K562 (cell line): ENCODE measurements around the gene PSMD8. TPM values are rescaled to one million over a fixed set of nuclear protein-coding genes. Genes with fewer than 3 reads are reported as not detected.

Source experiments
- ATAC-seq: fragments of 200-7000 bp; cut with Tn5 transposase; 3 replicates; pipeline ENCODE4 v1.9.1; 2020; ENCODE audit warnings: moderate library complexity
- BruUV-seq: library from RNA; stranded (reverse); fragments of 400-500 nt; replicated peaks from 2 replicates; lab custom pipeline; 2021; lab: Mats Ljungman, UMichigan
- CTCF ChIA-PET: fragments of 300-600 bp; formaldehyde crosslinking; extraction: SDS; loops from one replicate; lab custom pipeline; 2021; ENCODE audit warnings: low intra/inter-chr PET ratio; lab: Yijun Ruan, JAX
- POLR2A ChIA-PET: fragments of 300-600, 350-650 bp; sonication (Branson Sonifier 250); formaldehyde crosslinking; extraction: SDS; loops from one replicate; lab custom pipeline; 2021; ENCODE audit warnings: antibody characterized with exemption, inconsistent platforms; lab: Yijun Ruan, JAX
- DNase-seq, 4 experiments: peaks; one replicate each; pipeline versions ENCODE4 v3.0.0 to v3.0.0-alpha.2; 2011 to 2018; ENCODE audit warnings: low spot score in 3 of 4, mixed read lengths in 3 of 4; ENCODE audit errors: extremely low read depth in 1 of 4
- FAIRE-seq: peaks from 2 replicates; lab custom pipeline; 2011; peaks lifted over from hg19 to GRCh38; lab: Jason Lieb, UNC
- H2AFZ ChIP-seq: 2 replicates; pipeline ENCODE4 v1.6.0; 2011; ENCODE audit warnings: low read depth, low read length, control low read depth, inconsistent platforms
- H3K27ac ChIP-seq: fragments of 200-600 bp; 3 replicates; pipeline ENCODE4 v1.8.0; 2011; ENCODE audit warnings: low read depth, mild to moderate bottlenecking, control low read depth, inconsistent platforms, low read length, moderate library complexity, mixed read lengths; ENCODE audit errors: extremely low read depth
- H3K27me3 ChIP-seq, 2 experiments: fragments of 300-600 bp in 1 of 2; 2 replicates in 1 of 2; 3 replicates in 1 of 2; pipeline versions ENCODE4 v1.6.0 to v1.8.0; 2011; ENCODE audit warnings: inconsistent platforms in 2 of 2, low read length in 2 of 2, mild to moderate bottlenecking in 1 of 2, mixed read lengths in 1 of 2, moderate library complexity in 1 of 2; ENCODE audit not compliant: control insufficient read depth in 2 of 2, insufficient read depth in 2 of 2
- H3K36me3 ChIP-seq: fragments of 300-600 bp; 3 replicates; pipeline ENCODE4 v1.8.0; 2011; ENCODE audit warnings: mild to moderate bottlenecking, low read length, inconsistent platforms; ENCODE audit not compliant: control insufficient read depth, insufficient read depth
- H3K4me1 ChIP-seq, 2 experiments: fragments of 200-600 bp in 1 of 2; replicated peaks in 1 of 2; 2 replicates in 1 of 2; 3 replicates in 1 of 2; pipeline versions ENCODE4 v1.5.1 to v1.8.0; 2011; ENCODE audit warnings: inconsistent platforms in 2 of 2, low read length in 2 of 2, mild to moderate bottlenecking in 1 of 2, mixed read lengths in 1 of 2, moderate library complexity in 1 of 2; ENCODE audit not compliant: control insufficient read depth in 2 of 2, insufficient read depth in 2 of 2
- H3K4me2 ChIP-seq: 2 replicates; pipeline ENCODE4 v1.6.1; 2011; ENCODE audit warnings: low read length, control low read depth, inconsistent platforms, mixed read lengths; ENCODE audit not compliant: insufficient read depth
- H3K4me3 ChIP-seq: fragments of 200-600 bp; sonication (generic), shearing (Covaris generic); 2 replicates; pipeline ENCODE4 v1.5.1; 2016; ENCODE audit warnings: control low read depth, inconsistent platforms
- H3K79me2 ChIP-seq: fragments of 200-600 bp; 3 replicates; pipeline ENCODE4 v1.8.0; 2011; ENCODE audit warnings: low read length, inconsistent platforms; ENCODE audit not compliant: control insufficient read depth, insufficient read depth
- H3K9ac ChIP-seq, 2 experiments: 2 replicates each; pipeline versions ENCODE4 v1.6.0 to v1.6.1; 2011; ENCODE audit warnings: low read depth in 2 of 2, low read length in 2 of 2, control low read depth in 1 of 2, inconsistent platforms in 1 of 2, mild to moderate bottlenecking in 1 of 2, mixed read lengths in 1 of 2; ENCODE audit not compliant: insufficient read depth in 1 of 2
- H3K9me1 ChIP-seq: one replicate; pipeline ENCODE4 v1.6.0; 2011; ENCODE audit warnings: inconsistent platforms, mild to moderate bottlenecking, low read length, moderate library complexity; ENCODE audit not compliant: control insufficient read depth, insufficient read depth
- H3K9me3 ChIP-seq: replicated peaks from 2 replicates; pipeline ENCODE4 v1.5.1; 2011; ENCODE audit warnings: low read depth, low read length, inconsistent platforms; ENCODE audit not compliant: control insufficient read depth, insufficient read depth
- H4K20me1 ChIP-seq: replicated peaks from 2 replicates; pipeline ENCODE4 v1.6.1; 2011; ENCODE audit warnings: low read length, inconsistent platforms, mixed read lengths; ENCODE audit not compliant: control insufficient read depth, insufficient read depth
- CBFA2T3 ChIP-seq: fragments of 450-650 bp; IDR thresholded peaks from 2 replicates; pipeline ENCODE4 v1.6.1; 2017
- CEBPZ ChIP-seq: fragments of 150-350 bp; IDR thresholded peaks from 2 replicates; pipeline ENCODE4 v1.6.1; 2014; ENCODE audit warnings: low read depth, mild to moderate bottlenecking, low read length, borderline replicate concordance
- E2F5 ChIP-seq: sonication (generic); formaldehyde crosslinking; IDR thresholded peaks from 2 replicates; pipeline ENCODE4 v1.8.0; 2022; ENCODE audit warnings: mild to moderate bottlenecking, missing genetic modification reagents
- FOS ChIP-seq: IDR thresholded peaks from 3 replicates; pipeline ENCODE4 v1.6.1; 2011; ENCODE audit not compliant: insufficient read length; ENCODE audit errors: extremely low read depth
- FOXK2 ChIP-seq, 2 experiments: fragments of 450-650 bp; IDR thresholded peaks in 1 of 2; conservative IDR thresholded peaks in 1 of 2; 2 replicates each; pipeline ENCODE4 v1.6.1; 2016; ENCODE audit warnings: low read depth in 2 of 2, mild to moderate bottlenecking in 1 of 2
- HDAC3 ChIP-seq: fragments of 450-650 bp; IDR thresholded peaks from 2 replicates; pipeline ENCODE4 v1.6.1; 2018; ENCODE audit warnings: borderline replicate concordance, mild to moderate bottlenecking, moderate library complexity; ENCODE audit not compliant: partially characterized antibody
- KAT8 ChIP-seq: fragments of 450-650 bp; IDR thresholded peaks from 2 replicates; pipeline ENCODE4 v1.6.1; 2016; ENCODE audit warnings: low read depth, mild to moderate bottlenecking
- MCM3 ChIP-seq: fragments of 450-650 bp; IDR thresholded peaks from 2 replicates; pipeline ENCODE4 v1.6.1; 2016
- NR2F6 ChIP-seq: fragments of 450-650 bp; formaldehyde crosslinking; IDR thresholded peaks from 2 replicates; pipeline ENCODE4 v1.4.0; 2020; ENCODE audit warnings: mild to moderate bottlenecking
- RBM17 ChIP-seq: fragments of 200-400 bp; formaldehyde crosslinking; IDR thresholded peaks from 2 replicates; pipeline ENCODE4 v1.6.1; 2017; ENCODE audit warnings: low read depth, mild to moderate bottlenecking, low read length, borderline replicate concordance
- SRSF9 ChIP-seq: fragments of 200-400 bp; formaldehyde crosslinking; IDR thresholded peaks from 2 replicates; pipeline ENCODE4 v1.6.1; 2017; ENCODE audit warnings: low read depth, low read length, borderline replicate concordance
- TFAM ChIP-seq: fragments of 250-450 bp; sonication (Bioruptor Pico); conservative IDR thresholded peaks from 2 replicates; pipeline ENCODE4 v1.5.0; 2021; ENCODE audit warnings: mild to moderate bottlenecking, moderate library complexity
- ZNF589 ChIP-seq: fragments of 200-800 bp; sonication (Bioruptor generic); IDR thresholded peaks from 2 replicates; pipeline ENCODE4 v1.6.1; 2016; ENCODE audit warnings: low read depth, missing genetic modification characterization, missing compliant biosample characterization
- WGBS: fragments of 100-300 bp; shearing (Covaris generic); methylation state at CpG from one replicate; pipeline ENCODE4 v1.1.6; 2016; ENCODE audit warnings: low coverage, mixed read lengths; ENCODE audit not compliant: insufficient coverage; ENCODE audit errors: missing lambda C conversion rate; 5-methylcytosine and 5-hydroxymethylcytosine counted together
- in situ Hi-C: fragments of 300-500 bp; cut with MboI; formaldehyde crosslinking; loops from 4 replicates; pipeline ENCODE4 v1.15.0; 2018; ENCODE audit warnings: inconsistent platforms, mixed read lengths
- intact Hi-C: fragments of 100-400 bp; cut with micrococcal nuclease; formaldehyde crosslinking; loops from 2 replicates; pipeline ENCODE4 v1.14.2; 2022
- polyA plus RNA-seq, 8 experiments: library from polyadenylated mRNA; depleted of rRNA in 4 of 8; stranded (reverse) in 5 of 8; unstranded in 3 of 8; fragments of >200 nt; fragmentation: Nextera tagmentation in 2 of 8; fragmentation: Illumina TruSeq in 1 of 8; extraction: Ambion mirVana in 2 of 8; extraction: Trizol in 1 of 8; gene quantifications; 2 replicates each; pipeline versions ENCODE4 v1.2.1 to v1.2.3, GENCODE V29; 2011 to 2014; ENCODE audit warnings: inconsistent platforms in 1 of 8, missing spikeins in 1 of 8
- total RNA-seq, 7 experiments: library from RNA; depleted of rRNA in 6 of 7; stranded (reverse); fragments of >200 nt in 6 of 7; fragmentation: Illumina TruSeq in 2 of 7; extraction: Trizol in 2 of 7; gene quantifications; 2 replicates each; pipeline versions ENCODE4 v1.2.1 to v1.2.3, GENCODE V29; 2011 to 2021; ENCODE audit warnings: low replicate concordance in 1 of 7

PSMD8 gene
- total and polyA plus RNA-seq, 9 of the 15 experiments (the other 6 are each of a cell fraction or from before 2014, with no cell fraction given) = 130 to 583 (median 315) TPM

DNA sequence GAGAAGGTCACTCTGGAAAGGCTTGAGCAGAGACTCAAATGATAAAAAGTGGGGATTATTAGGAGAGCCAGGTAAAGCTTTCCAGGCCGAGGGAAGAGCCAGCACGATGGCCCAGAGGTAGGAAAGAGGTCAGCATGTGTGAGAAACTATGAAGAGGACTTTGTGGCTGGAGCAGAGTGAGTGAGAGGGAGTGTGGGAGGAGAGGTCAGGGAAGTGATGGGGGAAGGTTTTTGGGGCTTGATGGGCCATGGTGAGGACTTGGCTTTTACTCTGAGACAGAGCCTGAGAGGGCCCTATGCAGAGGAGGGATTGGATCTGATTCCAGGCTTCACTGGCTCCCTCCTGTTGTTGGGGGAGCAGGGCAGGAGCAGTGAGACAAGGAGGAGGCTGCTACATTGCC lies 33.4 kb upstream of the PSMD8 start:
- H3K4me2 ChIP-seq = no peak overlapping the region
- DNase-seq (no peak), FAIRE-seq (no peak), ATAC-seq (no peak)
- ChIA-PET CTCF (no interaction called here), POLR2A (interaction anchor here (1.4 kb wide), 1 partner anchor 12 kb away, joined by 4 read pairs; no protein-coding TSS in a partner anchor)
- H3K9me3 ChIP-seq = no peaks in the 10 kb centered on the region
- peaks cover 2% of the 10 kb centered on the region; the same call in 1 of the 3 replicates for H3K79me2 ChIP-seq
- BruUV-seq = no TSS peak
- intact Hi-C loops = no loop called here
- in situ Hi-C loops = loop anchor here (25.0 kb wide), 1 partner anchor 429 kb away; the partner anchor contains the start of genes SIPA1L3 and WDR87
- H3K36me3 ChIP-seq = no peaks in the 10 kb centered on the region
- TF ChIP-seq MCM3 (no peak), RBM17 (no peak), TFAM (CRISPR knock-in tag) (no peak), E2F5 (CRISPR knock-in tag) (no peak), CBFA2T3 (no peak), KAT8 (no peak), SRSF9 (no peak), HDAC3 (no peak), ZNF589 (CRISPR knock-in tag) (no peak), FOS (no peak), CEBPZ (no peak), FOXK2 (conservative IDR thresholded peaks at IDR 0.05 in 1 of 2, IDR thresholded peaks at IDR 0.05 in 1 of 2; ENCODE audit: low read depth in 2 of 2) (no peak), NR2F6 (CRISPR knock-in tag) (no peak)
- H3K27me3 ChIP-seq = no peaks in the 10 kb centered on the region
- H3K9me1 ChIP-seq = no peaks in the 10 kb centered on the region
- no peak overlapping the region for H3K27ac ChIP-seq
- H2AFZ ChIP-seq = no peak overlapping the region
- H3K9ac ChIP-seq = peak overlapping the region in 1 of 2 experiments; percentile 52; a peak in 1 of 4 replicates
- 32% methylated on average over 2 of the region's 2 CpGs for WGBS
- peaks cover 13 to 34% of the 10 kb centered on the region in 2 experiments; a peak in 4 of 5 replicates for H3K4me1 ChIP-seq
- no peak overlapping the region for H3K4me3 ChIP-seq
- H4K20me1 ChIP-seq = no peaks in the 10 kb centered on the region
